HG02623 (cell line): ENCODE results near the gene TBC1D2B.

Experiments used
- ATAC-seq: cut with Tn5 transposase; IDR thresholded peaks from one replicate; pipeline ENCODE4 v1.9.1; 2021; ENCODE audit warnings: moderate library complexity; ENCODE audit not compliant: unreplicated experiment

The TBC1D2B gene

GRCh38 chr15:78075490-78076230 lies 1.9 kb downstream of the TBC1D2B start:
- ATAC-seq = no peak

- ATAC-seq = no peak
Measured at GRCh38 chr15:78073046-78073787, 4.3 kb downstream of the TBC1D2B start.

GRCh38 chr15:78072080-78072892 lies 5.2 kb downstream of the TBC1D2B start:
- no peak for ATAC-seq

- ATAC-seq = no peak
Measured at GRCh38 chr15:78071383-78071782, 6.1 kb downstream of the TBC1D2B start.

GRCh38 chr15:78070049-78070700 lies 7.3 kb downstream of the TBC1D2B start:
- ATAC-seq = no peak

GRCh38 chr15:78069462-78070029 lies 8.0 kb downstream of the TBC1D2B start:
- ATAC-seq = no peak

GRCh38 chr15:78069052-78069414 lies 8.5 kb downstream of the TBC1D2B start:
- ATAC-seq = no peak

GRCh38 chr15:78067328-78068228 lies 9.9 kb downstream of the TBC1D2B start:
- ATAC-seq = no peak

GRCh38 chr15:78065973-78066946 lies 11.3 kb downstream of the TBC1D2B start:
- no peak for ATAC-seq

- ATAC-seq = no peak
Measured at GRCh38 chr15:78065284-78065872, 12.1 kb downstream of the TBC1D2B start.

GRCh38 chr15:78064544-78064943 lies 13.0 kb downstream of the TBC1D2B start:
- no peak for ATAC-seq

- no peak for ATAC-seq
Measured at GRCh38 chr15:78063970-78064385, 13.5 kb downstream of the TBC1D2B start.

- no peak for ATAC-seq
Measured at GRCh38 chr15:78063217-78063616, 14.3 kb downstream of the TBC1D2B start.

- no peak for ATAC-seq
Measured at GRCh38 chr15:78061963-78062427, 15.5 kb downstream of the TBC1D2B start.

GRCh38 chr15:78060232-78060631 lies 17.3 kb downstream of the TBC1D2B start:
- no peak for ATAC-seq

- ATAC-seq = no peak
Measured at GRCh38 chr15:78059110-78059839, 18.2 kb downstream of the TBC1D2B start.

GRCh38 chr15:78058401-78058935 lies 19.0 kb downstream of the TBC1D2B start:
- ATAC-seq = no peak
